KMS-11 (cell line): ENCODE measurements around the gene SART3.

Experiments used
- H2AFZ ChIP-seq: fragments of 200-600 bp; sonication (generic); 2 replicates; pipeline ENCODE4 v1.6.1; 2016; ENCODE audit warnings: antibody characterized with exemption, mixed run types, low read depth
- H3K27ac ChIP-seq: fragments of 200-600 bp; sonication (generic); 2 replicates; pipeline ENCODE4 v1.6.1; 2016; ENCODE audit warnings: mild to moderate bottlenecking, mixed run types
- H3K27me3 ChIP-seq: fragments of 200-600 bp; sonication (generic); 2 replicates; pipeline ENCODE4 v1.6.1; 2017; ENCODE audit warnings: mild to moderate bottlenecking, low read depth, mixed run types, moderate library complexity; ENCODE audit not compliant: insufficient read depth
- H3K36me3 ChIP-seq: fragments of 200-600 bp; sonication (generic); 2 replicates; pipeline ENCODE4 v1.6.1; 2017; ENCODE audit warnings: mild to moderate bottlenecking, mixed run types; ENCODE audit not compliant: insufficient read depth
- H3K4me1 ChIP-seq: fragments of 200-600 bp; sonication (generic); 2 replicates; pipeline ENCODE4 v1.6.1; 2016; ENCODE audit warnings: mild to moderate bottlenecking, low read depth, mixed run types; ENCODE audit not compliant: poor library complexity, severe bottlenecking
- H3K4me2 ChIP-seq: fragments of 200-600 bp; sonication (generic); 2 replicates; pipeline ENCODE4 v1.7.0; 2016; ENCODE audit warnings: mild to moderate bottlenecking, mixed run types
- H3K4me3 ChIP-seq: fragments of 200-600 bp; sonication (generic); IDR thresholded peaks from 2 replicates; pipeline ENCODE4 v1.6.1; 2017; ENCODE audit warnings: low read depth, low read length, mixed read lengths; ENCODE audit not compliant: insufficient read depth
- H3K79me2 ChIP-seq: fragments of 200-600 bp; sonication (generic); 2 replicates; pipeline ENCODE4 v1.6.1; 2016; ENCODE audit warnings: low read depth, mixed run types; ENCODE audit not compliant: insufficient read depth
- H3K9ac ChIP-seq: fragments of 200-600 bp; sonication (generic); 2 replicates; pipeline ENCODE4 v1.6.1; 2016; ENCODE audit warnings: mild to moderate bottlenecking, mixed run types
- H4K20me1 ChIP-seq: fragments of 200-600 bp; sonication (generic); 2 replicates; pipeline ENCODE4 v1.6.1; 2016; ENCODE audit warnings: mild to moderate bottlenecking, mixed run types; ENCODE audit not compliant: insufficient read depth
- TF ChIP-seq, protein P1 (sequence below): fragments of 200-600 bp; sonication (generic); conservative IDR thresholded peaks from 2 replicates; pipeline ENCODE4 v1.6.1; 2017; ENCODE audit warnings: low read depth, mild to moderate bottlenecking, antibody characterized with exemption, low read length, moderate library complexity, mixed read lengths

SART3 gene

GRCh38 chr12:108605000-108605689, 44.2 kb upstream of the SART3 start:
- Histone ChIP-seq H3K27ac (no peak overlapping the region), H3K4me2 (no peak overlapping the region), H3K27me3 (no peaks in the 10 kb centered on the region), H3K4me1 (no peaks in the 10 kb centered on the region), H3K79me2 (no peaks in the 10 kb centered on the region), H3K36me3 (no peaks in the 10 kb centered on the region), H3K9ac (no peak overlapping the region), H4K20me1 (no peaks in the 10 kb centered on the region), H2AFZ (no peak overlapping the region), H3K4me3 (no peak overlapping the region)
- TF ChIP-seq, protein P1, sequence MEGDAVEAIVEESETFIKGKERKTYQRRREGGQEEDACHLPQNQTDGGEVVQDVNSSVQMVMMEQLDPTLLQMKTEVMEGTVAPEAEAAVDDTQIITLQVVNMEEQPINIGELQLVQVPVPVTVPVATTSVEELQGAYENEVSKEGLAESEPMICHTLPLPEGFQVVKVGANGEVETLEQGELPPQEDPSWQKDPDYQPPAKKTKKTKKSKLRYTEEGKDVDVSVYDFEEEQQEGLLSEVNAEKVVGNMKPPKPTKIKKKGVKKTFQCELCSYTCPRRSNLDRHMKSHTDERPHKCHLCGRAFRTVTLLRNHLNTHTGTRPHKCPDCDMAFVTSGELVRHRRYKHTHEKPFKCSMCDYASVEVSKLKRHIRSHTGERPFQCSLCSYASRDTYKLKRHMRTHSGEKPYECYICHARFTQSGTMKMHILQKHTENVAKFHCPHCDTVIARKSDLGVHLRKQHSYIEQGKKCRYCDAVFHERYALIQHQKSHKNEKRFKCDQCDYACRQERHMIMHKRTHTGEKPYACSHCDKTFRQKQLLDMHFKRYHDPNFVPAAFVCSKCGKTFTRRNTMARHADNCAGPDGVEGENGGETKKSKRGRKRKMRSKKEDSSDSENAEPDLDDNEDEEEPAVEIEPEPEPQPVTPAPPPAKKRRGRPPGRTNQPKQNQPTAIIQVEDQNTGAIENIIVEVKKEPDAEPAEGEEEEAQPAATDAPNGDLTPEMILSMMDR = no peak

- H2AFZ ChIP-seq = no peak overlapping the region
- no peaks in the 10 kb centered on the region for H4K20me1 ChIP-seq
- TF ChIP-seq, protein P1 = no peak
Observed at GRCh38 chr12:108604208-108604941, 43.4 kb upstream of the SART3 start.

DNA sequence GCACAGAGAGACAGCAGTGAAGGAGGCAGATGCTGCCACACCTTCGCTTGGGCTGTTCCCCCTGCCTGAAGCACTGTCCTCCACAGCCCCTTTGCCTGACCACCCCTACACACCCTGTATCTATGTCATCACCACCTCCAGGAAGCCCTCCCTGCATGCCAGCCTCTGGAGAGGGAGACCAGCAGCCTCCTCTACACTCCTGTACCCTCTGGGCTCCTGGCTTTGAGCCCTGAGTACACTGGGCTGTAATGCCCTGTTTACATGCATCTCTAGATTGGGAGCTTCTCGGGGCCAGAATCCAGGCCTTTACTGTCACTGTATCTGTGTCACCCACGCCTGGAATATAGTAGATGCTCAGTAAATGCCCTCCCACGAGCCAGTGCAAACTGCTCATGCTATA, 42.8 kb upstream of the SART3 start:
- Histone ChIP-seq H3K27me3 (no peaks in the 10 kb centered on the region), H3K27ac (no peak overlapping the region), H3K9ac (no peak overlapping the region), H3K4me3 (no peak overlapping the region), H3K4me1 (no peaks in the 10 kb centered on the region), H4K20me1 (no peaks in the 10 kb centered on the region), H3K36me3 (no peaks in the 10 kb centered on the region), H3K79me2 (no peaks in the 10 kb centered on the region), H2AFZ (no peak overlapping the region), H3K4me2 (no peak overlapping the region)
- TF ChIP-seq, protein P1 = no peak

More at GRCh38 chr12:108604208-108604941, 43.4 kb upstream of the SART3 start:
- H3K27ac ChIP-seq = no peak overlapping the region
- H3K27me3 ChIP-seq = no peaks in the 10 kb centered on the region
- H3K4me3 ChIP-seq = no peak overlapping the region
- no peaks in the 10 kb centered on the region for H3K79me2 ChIP-seq
- H3K4me1 ChIP-seq = no peaks in the 10 kb centered on the region
- no peak overlapping the region for H3K9ac ChIP-seq
- H3K4me2 ChIP-seq = no peak overlapping the region
- H3K36me3 ChIP-seq = no peaks in the 10 kb centered on the region

DNA sequence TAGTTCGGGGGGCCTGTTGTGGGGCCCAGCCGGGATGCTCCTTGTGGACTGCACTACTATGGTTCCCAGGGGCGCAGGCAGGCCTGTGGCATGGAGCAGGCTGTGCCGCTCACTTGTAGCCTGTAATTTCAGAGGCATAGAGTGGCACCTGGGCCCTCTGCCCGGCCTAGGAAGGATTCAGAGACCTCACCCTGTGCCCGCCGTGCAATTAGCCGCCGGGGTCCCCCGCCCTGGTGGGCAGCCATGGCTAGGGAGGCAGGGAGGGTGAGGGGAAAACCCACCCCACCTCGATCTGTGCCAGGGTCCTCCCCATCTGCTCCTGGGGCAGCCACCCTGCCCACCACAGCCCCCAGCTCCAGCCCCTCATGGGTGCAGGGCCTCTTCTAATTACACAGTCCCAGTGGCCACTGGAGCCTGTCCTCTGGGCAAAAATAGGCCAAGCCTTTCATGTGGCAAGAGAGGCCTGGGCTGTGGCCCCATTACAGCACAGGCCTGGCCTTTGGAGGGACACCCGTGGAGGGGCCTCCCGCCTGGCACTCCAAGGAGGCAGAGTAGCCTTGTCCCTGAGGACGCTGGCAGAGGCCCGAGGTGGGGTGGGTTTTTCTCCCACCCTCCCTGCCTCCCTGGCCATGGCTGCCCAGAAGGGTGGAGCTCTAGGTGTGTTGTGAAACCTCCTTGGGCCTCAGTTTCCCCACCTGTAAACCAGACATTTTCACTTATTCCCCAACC, 42.2 kb upstream of the SART3 start:
- Histone ChIP-seq H3K4me1 (no peaks in the 10 kb centered on the region), H3K27me3 (no peaks in the 10 kb centered on the region), H2AFZ (no peak overlapping the region), H3K4me3 (no peak overlapping the region), H3K4me2 (no peak overlapping the region), H4K20me1 (no peaks in the 10 kb centered on the region), H3K9ac (no peak overlapping the region), H3K79me2 (no peaks in the 10 kb centered on the region), H3K36me3 (no peaks in the 10 kb centered on the region), H3K27ac (no peak overlapping the region)
- TF ChIP-seq, protein P1 = no peak
